Neural progenitor cell (in vitro differentiated cells): Measurements from ENCODE around the gene CDC123.

Experiments used
- EZH2 ChIP-seq: fragments of 200-600 bp; sonication (generic); IDR thresholded peaks from 2 replicates; pipeline ENCODE4 v1.6.1; 2017; ENCODE audit warnings: antibody characterized with exemption, mild to moderate bottlenecking, moderate library complexity
- TF ChIP-seq, protein P1 (sequence below): fragments of 200-600 bp; sonication (generic); IDR thresholded peaks from 2 replicates; pipeline ENCODE4 v1.5.1; 2017; ENCODE audit warnings: antibody characterized with exemption, mild to moderate bottlenecking

DNA sequence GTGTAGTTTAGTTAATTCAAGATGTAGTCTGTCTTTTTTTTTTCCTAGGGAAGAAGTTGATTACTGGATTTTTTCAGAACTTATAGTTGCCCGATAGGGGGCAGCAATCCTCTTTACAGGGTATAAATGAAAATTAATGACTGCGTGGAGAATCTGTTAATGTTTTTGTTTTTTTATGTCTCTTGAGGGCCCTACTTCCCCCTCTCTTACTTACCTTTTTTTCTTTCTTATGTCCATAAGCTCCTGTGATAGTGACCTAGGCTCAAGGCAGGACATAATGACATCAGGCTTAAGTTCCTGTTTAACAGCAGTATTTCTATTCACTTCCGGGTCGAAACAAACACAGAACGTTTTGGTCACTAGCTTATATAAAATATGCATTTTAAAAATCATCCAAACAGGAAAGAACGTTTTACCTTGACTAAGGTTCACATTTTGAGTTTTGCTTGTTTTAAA, 18.8 kb downstream of the CDC123 start:
- TF ChIP-seq, protein P1, sequence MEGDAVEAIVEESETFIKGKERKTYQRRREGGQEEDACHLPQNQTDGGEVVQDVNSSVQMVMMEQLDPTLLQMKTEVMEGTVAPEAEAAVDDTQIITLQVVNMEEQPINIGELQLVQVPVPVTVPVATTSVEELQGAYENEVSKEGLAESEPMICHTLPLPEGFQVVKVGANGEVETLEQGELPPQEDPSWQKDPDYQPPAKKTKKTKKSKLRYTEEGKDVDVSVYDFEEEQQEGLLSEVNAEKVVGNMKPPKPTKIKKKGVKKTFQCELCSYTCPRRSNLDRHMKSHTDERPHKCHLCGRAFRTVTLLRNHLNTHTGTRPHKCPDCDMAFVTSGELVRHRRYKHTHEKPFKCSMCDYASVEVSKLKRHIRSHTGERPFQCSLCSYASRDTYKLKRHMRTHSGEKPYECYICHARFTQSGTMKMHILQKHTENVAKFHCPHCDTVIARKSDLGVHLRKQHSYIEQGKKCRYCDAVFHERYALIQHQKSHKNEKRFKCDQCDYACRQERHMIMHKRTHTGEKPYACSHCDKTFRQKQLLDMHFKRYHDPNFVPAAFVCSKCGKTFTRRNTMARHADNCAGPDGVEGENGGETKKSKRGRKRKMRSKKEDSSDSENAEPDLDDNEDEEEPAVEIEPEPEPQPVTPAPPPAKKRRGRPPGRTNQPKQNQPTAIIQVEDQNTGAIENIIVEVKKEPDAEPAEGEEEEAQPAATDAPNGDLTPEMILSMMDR: peak; percentile 68
- TF ChIP-seq EZH2: no peak
